OCI-LY1 (cell line): Measurements from ENCODE around the gene CLDN22.

ENCODE experiments used
- H2AFZ ChIP-seq: fragments of 200-600 bp; sonication (generic), shearing (Covaris generic); 2 replicates; pipeline ENCODE4 v1.6.0; 2014; ENCODE audit warnings: antibody characterized with exemption, mild to moderate bottlenecking, low read length
- H3F3A ChIP-seq: fragments of 200-600 bp; sonication (generic), shearing (Covaris generic); 2 replicates; pipeline ENCODE4 v1.6.0; 2014; ENCODE audit warnings: mild to moderate bottlenecking, antibody characterized with exemption, low read length, moderate library complexity; ENCODE audit not compliant: insufficient read depth
- H3K27ac ChIP-seq: fragments of 200-600 bp; sonication (generic); 2 replicates; pipeline ENCODE4 v1.5.1; 2014; ENCODE audit warnings: low read length, mixed run types, mild to moderate bottlenecking, low read depth; ENCODE audit not compliant: poor library complexity, severe bottlenecking
- H3K27me3 ChIP-seq: fragments of 200-600 bp; sonication (generic); 2 replicates; pipeline ENCODE4 v1.6.0; 2014; ENCODE audit warnings: antibody characterized with exemption, mild to moderate bottlenecking, low read length, moderate library complexity; ENCODE audit not compliant: insufficient read depth
- H3K36me3 ChIP-seq: fragments of 200-600 bp; sonication (generic); 2 replicates; pipeline ENCODE4 v1.6.1; 2014; ENCODE audit warnings: mild to moderate bottlenecking, antibody characterized with exemption, low read length, moderate library complexity, mixed read lengths; ENCODE audit not compliant: insufficient read depth
- H3K4me1 ChIP-seq: fragments of 200-600 bp; sonication (generic); 2 replicates; pipeline ENCODE4 v1.5.1; 2014; ENCODE audit warnings: mild to moderate bottlenecking, low read length, moderate library complexity; ENCODE audit not compliant: insufficient read depth, severe bottlenecking
- H3K4me2 ChIP-seq: fragments of 200-600 bp; sonication (generic), shearing (Covaris generic); 2 replicates; pipeline ENCODE4 v1.6.1; 2014; ENCODE audit warnings: low read length
- H3K4me3 ChIP-seq: fragments of 200-600 bp; sonication (generic); 2 replicates; pipeline ENCODE4 v1.5.1; 2014; ENCODE audit warnings: low read length, low read depth, mild to moderate bottlenecking, mixed read lengths; ENCODE audit not compliant: poor library complexity, severe bottlenecking
- H3K79me2 ChIP-seq: fragments of 200-600 bp; shearing (Covaris generic); 2 replicates; pipeline ENCODE4 v1.6.1; 2016; ENCODE audit warnings: mixed run types, low read length, mixed read lengths; ENCODE audit not compliant: insufficient read depth
- H3K9ac ChIP-seq: fragments of 200-600 bp; sonication (generic), shearing (Covaris generic); 2 replicates; pipeline ENCODE4 v1.6.1; 2014; ENCODE audit warnings: mild to moderate bottlenecking, low read length, mixed read lengths
- H3K9me2 ChIP-seq: fragments of 200-600 bp; sonication (generic), shearing (Covaris generic); 2 replicates; pipeline ENCODE4 v1.6.1; 2014; ENCODE audit warnings: low read depth, mild to moderate bottlenecking, low read length, mixed read lengths
- H3K9me3 ChIP-seq: fragments of 200-600 bp; shearing (Covaris generic); 2 replicates; pipeline ENCODE4 v1.6.1; 2014; ENCODE audit warnings: low read length, mixed read lengths
- H4K20me1 ChIP-seq: fragments of 200-600 bp; sonication (generic), shearing (Covaris generic); 2 replicates; pipeline ENCODE4 v1.6.0; 2016; ENCODE audit warnings: mild to moderate bottlenecking, low read length; ENCODE audit not compliant: insufficient read depth
- CTCF ChIP-seq: fragments of 200-600 bp; sonication (generic), shearing (Covaris generic); IDR thresholded peaks from 2 replicates; pipeline ENCODE4 v1.5.1; 2017; ENCODE audit warnings: mild to moderate bottlenecking, antibody characterized with exemption, low read length, moderate library complexity, mixed read lengths
- EZH2 ChIP-seq: fragments of 200-600 bp; sonication (generic), shearing (Covaris generic); IDR thresholded peaks from 2 replicates; pipeline ENCODE4 v1.8.0; 2017; ENCODE audit warnings: borderline replicate concordance, mixed run types, mild to moderate bottlenecking, antibody characterized with exemption, low read length, moderate library complexity, mixed read lengths

Gene CLDN22

GRCh38 chr4:183314336-183314735, 5.7 kb downstream of the CLDN22 start:
- Histone ChIP-seq H3F3A (no peaks in the 10 kb centered on the region), H4K20me1 (no peaks in the 10 kb centered on the region), H3K4me3 (no peak overlapping the region), H3K9ac (no peak overlapping the region), H2AFZ (no peak overlapping the region), H3K27ac (no peak overlapping the region), H3K36me3 (no peaks in the 10 kb centered on the region), H3K9me2 (no peaks in the 10 kb centered on the region), H3K9me3 (no peaks in the 10 kb centered on the region), H3K79me2 (no peaks in the 10 kb centered on the region), H3K4me1 (no peaks in the 10 kb centered on the region), H3K27me3 (no peaks in the 10 kb centered on the region), H3K4me2 (no peak overlapping the region)
- TF ChIP-seq EZH2 (no peak), CTCF (no peak)

- no peak overlapping the region for H3K9ac ChIP-seq
- no peaks in the 10 kb centered on the region for H3F3A ChIP-seq
- H2AFZ ChIP-seq = no peak overlapping the region
- H3K79me2 ChIP-seq = no peaks in the 10 kb centered on the region
- no peaks in the 10 kb centered on the region for H3K36me3 ChIP-seq
- no peaks in the 10 kb centered on the region for H4K20me1 ChIP-seq
- no peak overlapping the region for H3K4me3 ChIP-seq
- TF ChIP-seq CTCF (no peak), EZH2 (no peak)
- no peak overlapping the region for H3K4me2 ChIP-seq
- no peaks in the 10 kb centered on the region for H3K27me3 ChIP-seq
- no peaks in the 10 kb centered on the region for H3K4me1 ChIP-seq
- H3K9me3 ChIP-seq = no peaks in the 10 kb centered on the region
- no peak overlapping the region for H3K27ac ChIP-seq
- no peaks in the 10 kb centered on the region for H3K9me2 ChIP-seq
Observed at GRCh38 chr4:183312841-183313240, 7.2 kb downstream of the CLDN22 start.

GRCh38 chr4:183306811-183307210, 13.3 kb downstream of the CLDN22 start:
- Histone ChIP-seq H3K9me2 (no peaks in the 10 kb centered on the region), H3K79me2 (no peaks in the 10 kb centered on the region), H3K4me2 (no peak overlapping the region), H3K9me3 (no peaks in the 10 kb centered on the region), H4K20me1 (no peaks in the 10 kb centered on the region), H3K36me3 (no peaks in the 10 kb centered on the region), H3K4me3 (no peak overlapping the region), H2AFZ (no peak overlapping the region), H3K27ac (no peak overlapping the region), H3K9ac (no peak overlapping the region), H3K27me3 (no peaks in the 10 kb centered on the region), H3K4me1 (no peaks in the 10 kb centered on the region), H3F3A (no peaks in the 10 kb centered on the region)
- TF ChIP-seq EZH2 = no peak
- TF ChIP-seq CTCF = no peak
